Esophagus (tissue), 2 donors: ENCODE data around the gene GALNT18. TPM values are rescaled to one million over a fixed set of nuclear protein-coding genes. Genes with fewer than 3 reads are reported as not detected.
"Not testable (repeated sequence)": the region's sequence is repeated elsewhere in the genome, so short reads cannot be mapped to it uniquely, and the experiment has no call there.

Experiments
- H3K27ac ChIP-seq, 2 donors: one replicate each; pipeline ENCODE4 v1.5.1; 2013; ENCODE audit warnings: low read depth in 2 of 2, mild to moderate bottlenecking in 2 of 2, inconsistent platforms in 1 of 2, low read length in 1 of 2, moderate library complexity in 1 of 2
- H3K27me3 ChIP-seq, 2 donors: one replicate each; pipeline ENCODE4 v1.6.1; 2013; ENCODE audit warnings: low read length in 2 of 2, control low read depth in 1 of 2, mild to moderate bottlenecking in 1 of 2; ENCODE audit not compliant: insufficient read depth in 2 of 2, control insufficient read depth in 1 of 2
- H3K36me3 ChIP-seq, 2 donors: one replicate each; pipeline ENCODE4 v1.6.1; 2013; ENCODE audit warnings: low read length in 1 of 2; ENCODE audit not compliant: control insufficient read depth in 2 of 2, insufficient read depth in 2 of 2
- H3K4me1 ChIP-seq, 2 donors: one replicate each; pipeline ENCODE4 v1.6.1; 2013; ENCODE audit warnings: low read length in 1 of 2; ENCODE audit not compliant: control insufficient read depth in 2 of 2, insufficient read depth in 2 of 2
- H3K4me3 ChIP-seq, 2 donors: one replicate each; pipeline ENCODE4 v1.5.1; 2013; ENCODE audit warnings: low read length in 2 of 2, mild to moderate bottlenecking in 2 of 2, low read depth in 1 of 2, moderate library complexity in 1 of 2
- H3K9me3 ChIP-seq, 2 donors: one replicate each; pipeline ENCODE4 v1.6.1; 2013; ENCODE audit warnings: mild to moderate bottlenecking in 2 of 2, low read depth in 1 of 2, low read length in 1 of 2, moderate library complexity in 1 of 2; ENCODE audit not compliant: control insufficient read depth in 2 of 2, insufficient read depth in 1 of 2
- WGBS, 2 donors: extraction: QIAGEN DNeasy Blood & Tissue Kit; methylation state at CpG; one replicate each; pipeline ENCODE4 v1.1.7; 2013; 5-methylcytosine and 5-hydroxymethylcytosine counted together
- polyA plus RNA-seq, 2 donors: library from polyadenylated mRNA; stranded (reverse); fragments of 200-250 nt; gene quantifications; one replicate each; pipeline ENCODE4 v1.2.3, GENCODE V29; 2013
- donor health status: healthy with polysubstance abuse.
- donor health status: Bipolar disorder and iron deficiency.

Gene GALNT18
- polyA plus RNA-seq, 2 donors = 2.2 to 5.8 TPM

DNA sequence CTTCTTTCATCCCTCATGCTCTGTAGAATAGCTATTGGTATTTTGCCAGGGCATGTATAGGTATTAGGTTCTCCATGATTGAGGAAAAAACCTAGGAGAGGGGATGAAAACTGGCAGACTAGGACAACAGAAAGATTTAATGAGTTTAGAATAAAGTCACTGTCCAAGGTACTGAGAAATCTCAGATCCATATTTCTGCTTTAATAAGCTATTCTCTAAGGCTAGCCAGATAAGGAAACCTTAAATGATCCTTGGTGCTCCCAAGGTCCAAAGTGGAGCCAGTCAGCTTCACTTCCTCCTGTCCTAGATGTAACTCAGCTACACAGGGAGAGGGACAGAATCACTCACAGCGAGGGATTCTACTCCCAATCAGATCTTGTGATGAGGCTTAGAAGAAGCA lies 255.0 kb downstream of the GALNT18 start:
- 89 to 97% methylated on average over 1 of the region's 1 CpG for WGBS, 2 donors
- no peaks in the 10 kb centered on the region for H3K27me3 ChIP-seq

GRCh38 chr11:11363674-11364073 lies 258.1 kb downstream of the GALNT18 start:
- Histone ChIP-seq H3K36me3 (peaks cover 0 to 3% of the 10 kb centered on the region in 2 donors), H3K4me3 (no peak overlapping the region), H3K4me1 (no peaks in the 10 kb centered on the region), H3K27ac (no peak overlapping the region), H3K27me3 (no peaks in the 10 kb centered on the region), H3K9me3 (no peaks in the 10 kb centered on the region)

More for the DNA sequence above, 255.0 kb downstream of the GALNT18 start:
- no peak overlapping the region for H3K27ac ChIP-seq
- H3K4me1 ChIP-seq = no peaks in the 10 kb centered on the region
- H3K36me3 ChIP-seq = no peaks in the 10 kb centered on the region
- no peaks in the 10 kb centered on the region for H3K9me3 ChIP-seq
- H3K4me3 ChIP-seq = no peak overlapping the region

GRCh38 chr11:11359611-11360010 lies 262.2 kb downstream of the GALNT18 start:
- H3K4me3 ChIP-seq = no peak overlapping the region
- H3K27ac ChIP-seq = no peak overlapping the region
- WGBS, 2 donors = 79 to 86% methylated on average over 3 of the region's 3 CpGs
- peaks cover 0 to 3% of the 10 kb centered on the region in 2 donors for H3K36me3 ChIP-seq
- no peaks in the 10 kb centered on the region for H3K9me3 ChIP-seq
- no peaks in the 10 kb centered on the region for H3K4me1 ChIP-seq
- H3K27me3 ChIP-seq = no peaks in the 10 kb centered on the region

DNA sequence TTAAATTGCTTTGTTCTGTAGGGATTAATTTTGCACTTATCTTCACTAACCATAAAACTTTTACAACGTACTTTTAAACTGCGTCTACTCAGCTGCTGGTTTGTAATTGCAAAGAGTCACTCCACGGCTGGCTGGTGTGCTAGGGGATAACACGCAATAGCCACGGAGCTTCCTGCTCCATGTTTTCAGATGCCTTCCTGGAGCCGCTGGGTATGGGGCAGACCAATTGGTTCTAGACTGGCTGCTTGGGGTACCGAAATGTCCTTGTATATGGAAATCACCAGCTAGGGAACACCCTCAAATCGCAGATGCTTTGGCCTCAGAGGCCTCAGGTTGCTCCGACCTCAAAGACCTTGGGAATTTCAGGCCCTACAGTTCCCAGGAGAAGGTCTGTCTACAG lies 265.0 kb downstream of the GALNT18 start:
- 88 to 89% methylated on average over 9 of the region's 9 CpGs for WGBS, 2 donors
- H3K9me3 ChIP-seq = no peaks in the 10 kb centered on the region
- H3K36me3 ChIP-seq = peaks cover 0 to 3% of the 10 kb centered on the region in 2 donors
- H3K4me3 ChIP-seq = no peak overlapping the region
- no peaks in the 10 kb centered on the region for H3K4me1 ChIP-seq
- no peaks in the 10 kb centered on the region for H3K27me3 ChIP-seq
- H3K27ac ChIP-seq = no peak overlapping the region

- WGBS, 2 donors = 61 to 77% methylated on average over 11 of the region's 11 CpGs
- not testable (repeated sequence) for H3K4me3 ChIP-seq, H3K36me3 ChIP-seq, H3K9me3 ChIP-seq, H3K27me3 ChIP-seq, H3K4me1 ChIP-seq, H3K27ac ChIP-seq
These were observed 268.9 kb downstream of the GALNT18 start, which contains the start of gene CSNK2A3 for GRCh38 chr11:11352878-11353277. TSS of gene CSNK2A3 (minus strand) at chr11:11353250. CDS start at chr11:11353119, 131 bp downstream.

DNA sequence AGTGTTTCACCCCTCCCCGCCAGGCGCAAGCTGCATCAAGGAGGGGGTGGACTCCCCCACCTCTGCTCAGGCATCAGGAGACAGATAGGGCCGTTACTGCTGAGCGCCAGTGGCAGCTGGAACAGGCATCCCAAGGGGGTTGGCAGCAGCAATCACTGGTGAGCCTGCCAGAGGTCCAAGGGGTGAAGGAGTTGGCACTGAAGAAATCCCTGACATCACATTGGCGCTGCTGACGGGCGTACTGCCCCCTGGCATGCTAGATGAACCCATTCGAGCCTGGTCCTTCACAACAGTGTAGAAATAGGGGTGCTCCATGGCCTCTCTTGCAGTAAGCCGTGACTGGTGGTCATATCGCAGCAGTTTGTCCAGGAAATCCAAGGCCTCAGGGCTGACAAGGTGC lies 270.0 kb downstream of the GALNT18 start:
- not testable (repeated sequence) for H3K4me3 ChIP-seq, H3K4me1 ChIP-seq, H3K27me3 ChIP-seq

GRCh38 chr11:11351042-11351586 lies 270.7 kb downstream of the GALNT18 start:
- 93 to 94% methylated on average over 4 of the region's 4 CpGs for WGBS, 2 donors
- H3K27me3 ChIP-seq = no peaks in the 10 kb centered on the region
- no peak overlapping the region for H3K27ac ChIP-seq
- H3K4me1 ChIP-seq = no peaks in the 10 kb centered on the region
- H3K36me3 ChIP-seq = no peaks in the 10 kb centered on the region
- H3K9me3 ChIP-seq = no peaks in the 10 kb centered on the region
- no peak overlapping the region for H3K4me3 ChIP-seq

More for the DNA sequence above, 270.0 kb downstream of the GALNT18 start:
- H3K9me3 ChIP-seq, H3K36me3 ChIP-seq, H3K27ac ChIP-seq: not testable (repeated sequence)
- WGBS, 2 donors = 78% methylated on average over 7 to 8 of the region's 10 CpGs

- H3K4me3 ChIP-seq = no peak overlapping the region
- H3K27me3 ChIP-seq = no peaks in the 10 kb centered on the region
- no peaks in the 10 kb centered on the region for H3K4me1 ChIP-seq
- no peak overlapping the region for H3K27ac ChIP-seq
- no peaks in the 10 kb centered on the region for H3K36me3 ChIP-seq
- no peaks in the 10 kb centered on the region for H3K9me3 ChIP-seq
- 27 to 47% methylated on average over 1 of the region's 1 CpG for WGBS, 2 donors
These were observed 271.9 kb downstream of the GALNT18 start for GRCh38 chr11:11349870-11350337.

DNA sequence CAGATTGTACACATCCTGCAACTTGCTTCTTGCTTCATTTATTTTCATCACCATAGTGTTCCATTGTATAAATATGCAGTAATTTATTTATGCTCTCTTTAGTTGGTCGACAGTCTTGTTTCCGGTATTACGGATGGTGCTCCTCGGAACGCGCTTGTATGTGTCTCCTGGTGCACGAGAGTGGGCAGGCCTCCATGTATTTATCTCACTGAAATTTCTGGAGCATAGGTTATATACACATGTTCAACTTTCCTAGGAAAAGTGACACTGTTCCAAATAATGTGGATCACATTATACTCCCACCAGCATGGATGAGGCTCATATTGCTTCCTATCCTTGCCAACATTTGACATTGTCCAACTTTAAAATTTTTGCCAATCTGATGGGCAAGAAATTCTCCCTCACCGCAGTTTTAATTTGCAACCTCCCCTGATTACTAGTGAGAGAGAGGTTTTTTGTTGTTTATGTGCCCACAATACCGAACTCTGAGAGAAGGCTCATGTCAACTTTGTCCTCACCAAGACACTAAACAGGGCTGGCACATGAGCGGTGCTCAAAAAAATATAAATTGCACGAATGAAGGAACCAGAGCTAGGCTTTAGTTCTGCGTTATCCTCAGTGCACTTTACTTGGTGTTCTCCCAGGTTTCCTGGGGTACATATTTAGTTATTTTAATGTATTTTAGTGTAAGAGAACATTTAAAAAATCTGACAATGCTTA lies 272.5 kb downstream of the GALNT18 start:
- no peaks in the 10 kb centered on the region for H3K9me3 ChIP-seq
- H3K27me3 ChIP-seq = no peaks in the 10 kb centered on the region
- no peaks in the 10 kb centered on the region for H3K4me1 ChIP-seq
- H3K36me3 ChIP-seq = no peaks in the 10 kb centered on the region
- no peak overlapping the region for H3K27ac ChIP-seq
- no peak overlapping the region for H3K4me3 ChIP-seq
- 60 to 61% methylated on average over 12 of the region's 12 CpGs for WGBS, 2 donors

DNA sequence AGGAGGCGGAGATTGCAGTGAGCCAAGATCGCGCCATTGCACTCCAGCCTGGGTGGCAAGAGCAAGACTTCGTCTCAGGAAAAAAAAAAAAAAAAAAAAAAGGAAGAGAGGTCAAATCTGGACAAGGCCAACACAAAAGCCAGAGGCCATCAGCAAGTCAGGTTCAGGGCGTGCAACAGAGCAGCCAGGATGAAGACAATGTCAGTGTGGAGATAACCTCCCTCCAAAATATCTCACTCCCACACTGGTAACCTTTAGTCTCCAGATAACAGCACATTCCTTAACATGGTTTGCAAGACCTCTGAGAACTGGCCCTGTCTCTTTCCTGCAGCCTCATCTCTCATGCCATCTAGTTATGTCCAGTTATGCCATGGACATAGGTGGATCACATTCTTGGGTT lies 273.5 kb downstream of the GALNT18 start:
- WGBS, 2 donors = 86 to 91% methylated on average over 4 to 5 of the region's 5 CpGs
- Histone ChIP-seq H3K4me3 (no peak overlapping the region), H3K27ac (no peak overlapping the region), H3K27me3 (no peaks in the 10 kb centered on the region), H3K36me3 (no peaks in the 10 kb centered on the region), H3K4me1 (no peaks in the 10 kb centered on the region), H3K9me3 (no peaks in the 10 kb centered on the region)
